H1 (cell line): ENCODE measurements around the gene CROCC2. TPM values are rescaled to one million over a fixed set of nuclear protein-coding genes. Genes with fewer than 3 reads are reported as not detected.

Source experiments
- CTCF ChIA-PET: fragments of 300-600 bp; sonication (Branson Sonifier 250); formaldehyde crosslinking; loops from one replicate; lab custom pipeline; 2021; ENCODE audit not compliant: partially characterized antibody; lab: Charles Lee
- POLR2A ChIA-PET: fragments of 300-600 bp; sonication (Branson Sonifier 250); formaldehyde crosslinking; loops from one replicate; lab custom pipeline; 2021; ENCODE audit warnings: inconsistent platforms; ENCODE audit not compliant: partially characterized antibody; lab: Charles Lee
- DNase-seq, 2 experiments: peaks; one replicate each; pipeline versions ENCODE4 v3.0.0 to v3.0.0-alpha.2; 2010 to 2022; ENCODE audit warnings: low spot score in 2 of 2, low read depth in 1 of 2, mixed read lengths in 1 of 2
- FAIRE-seq: peaks from 2 replicates; lab custom pipeline; 2011; peaks lifted over from hg19 to GRCh38; lab: Jason Lieb, UNC
- H2AFZ ChIP-seq: 2 replicates; pipeline ENCODE4 v1.8.1; 2012; ENCODE audit warnings: low read length, inconsistent platforms
- H2AK5ac ChIP-seq: 2 replicates; pipeline ENCODE4 v1.6.1; 2013; ENCODE audit warnings: low read depth, low read length
- H2BK120ac ChIP-seq: replicated peaks from 2 replicates; pipeline ENCODE3; 2013; ENCODE audit warnings: low read depth, low read length, inconsistent platforms
- H2BK12ac ChIP-seq: 2 replicates; pipeline ENCODE4 v1.6.1; 2013; ENCODE audit warnings: low read depth, low read length
- H2BK15ac ChIP-seq: 2 replicates; pipeline ENCODE4 v1.6.1; 2013; ENCODE audit warnings: low read length
- H2BK20ac ChIP-seq: 2 replicates; pipeline ENCODE4 v1.6.1; 2013; ENCODE audit warnings: low read length
- H2BK5ac ChIP-seq: 2 replicates; pipeline ENCODE4 v1.6.1; 2013; ENCODE audit warnings: low read depth, low read length
- H3K14ac ChIP-seq: 2 replicates; pipeline ENCODE4 v1.6.1; 2013; ENCODE audit warnings: inconsistent platforms; ENCODE audit not compliant: insufficient read length
- H3K18ac ChIP-seq: 2 replicates; pipeline ENCODE4 v1.6.1; 2013; ENCODE audit warnings: low read length; ENCODE audit errors: extremely low read depth
- H3K23ac ChIP-seq: 2 replicates; pipeline ENCODE4 v1.6.1; 2013; ENCODE audit warnings: inconsistent platforms; ENCODE audit not compliant: insufficient read length
- H3K23me2 ChIP-seq: 2 replicates; pipeline ENCODE4 v1.6.1; 2013; ENCODE audit warnings: low read depth, low read length
- H3K27ac ChIP-seq: 2 replicates; pipeline ENCODE4 v1.6.1; 2011; ENCODE audit warnings: low read depth, low read length, inconsistent platforms
- H3K27me3 ChIP-seq, 4 experiments: replicated peaks in 1 of 4; 1 replicate in 1 of 4; 2 replicates in 3 of 4; pipeline versions ENCODE4 v1.6.1 to v1.8.1; 2011 to 2013; ENCODE audit warnings: low read length in 3 of 4, mild to moderate bottlenecking in 3 of 4, inconsistent platforms in 2 of 4, mixed read lengths in 2 of 4, moderate library complexity in 1 of 4; ENCODE audit not compliant: control insufficient read depth in 3 of 4, insufficient read depth in 3 of 4; ENCODE audit errors: extremely low read depth in 1 of 4
- H3K36me3 ChIP-seq, 4 experiments: 2 replicates each; pipeline versions ENCODE4 v1.6.1 to v1.8.1; 2011 to 2013; ENCODE audit warnings: mild to moderate bottlenecking in 4 of 4, low read length in 3 of 4, moderate library complexity in 2 of 4, control low read depth in 1 of 4, inconsistent platforms in 1 of 4; ENCODE audit not compliant: insufficient read depth in 4 of 4, control insufficient read depth in 2 of 4
- H3K4ac ChIP-seq: replicated peaks from 2 replicates; pipeline ENCODE3; 2013; ENCODE audit warnings: low read length, low read depth, mixed read lengths, inconsistent platforms; ENCODE audit not compliant: insufficient read length
- H3K4me1 ChIP-seq, 4 experiments: replicated peaks in 1 of 4; 1 replicate in 1 of 4; 2 replicates in 3 of 4; pipeline versions ENCODE4 v1.6.1 to v1.8.1; 2011 to 2013; ENCODE audit warnings: low read length in 3 of 4, inconsistent platforms in 2 of 4, mixed read lengths in 1 of 4; ENCODE audit not compliant: insufficient read depth in 4 of 4, control insufficient read depth in 3 of 4
- H3K4me2 ChIP-seq, 2 experiments: 2 replicates each; pipeline versions ENCODE4 v1.6.1 to v1.8.1; 2011 to 2013; ENCODE audit warnings: low read depth in 2 of 2, low read length in 2 of 2, control low read depth in 1 of 2, inconsistent platforms in 1 of 2, mild to moderate bottlenecking in 1 of 2; ENCODE audit not compliant: insufficient read depth in 1 of 2
- H3K4me3 ChIP-seq, 4 experiments: fragments of 200-600, 300-600 bp in 1 of 4; sonication (generic), shearing (Covaris generic), sonication (Bioruptor Twin) in 1 of 4; 2 replicates each; pipeline versions ENCODE4 v1.5.1 to v1.8.1; 2011 to 2016; ENCODE audit warnings: low read length in 4 of 4, low read depth in 3 of 4, control low read depth in 2 of 4, inconsistent platforms in 2 of 4, mild to moderate bottlenecking in 2 of 4, mixed read lengths in 1 of 4, moderate library complexity in 1 of 4; ENCODE audit not compliant: insufficient read depth in 2 of 4; ENCODE audit errors: extremely low read depth in 1 of 4
- H3K56ac ChIP-seq: replicated peaks from 2 replicates; pipeline ENCODE3; 2013; ENCODE audit warnings: low read depth, mild to moderate bottlenecking, mixed read lengths, low read length, inconsistent platforms; ENCODE audit not compliant: insufficient read length
- H3K79me1 ChIP-seq: 2 replicates; pipeline ENCODE4 v1.6.1; 2013; ENCODE audit warnings: low read depth, low read length, control low read depth
- H3K79me2 ChIP-seq, 2 experiments: 2 replicates each; pipeline versions ENCODE4 v1.6.1 to v1.8.1; 2012 to 2013; ENCODE audit warnings: low read length in 2 of 2, mild to moderate bottlenecking in 2 of 2, inconsistent platforms in 1 of 2; ENCODE audit not compliant: insufficient read depth in 2 of 2, control insufficient read depth in 1 of 2
- H3K9ac ChIP-seq, 4 experiments: replicated peaks in 1 of 4; 1 replicate in 1 of 4; 2 replicates in 3 of 4; pipeline versions ENCODE4 v1.6.1 to v1.8.1; 2011 to 2013; ENCODE audit warnings: low read depth in 3 of 4, low read length in 3 of 4, control low read depth in 2 of 4, mild to moderate bottlenecking in 2 of 4, moderate library complexity in 2 of 4, inconsistent platforms in 1 of 4; ENCODE audit errors: extremely low read depth in 1 of 4
- H3K9me3 ChIP-seq, 2 experiments: 2 replicates each; pipeline versions ENCODE4 v1.6.1 to v1.8.1; 2012 to 2013; ENCODE audit warnings: mild to moderate bottlenecking in 2 of 2, moderate library complexity in 2 of 2, control low read depth in 1 of 2, inconsistent platforms in 1 of 2, low read depth in 1 of 2, low read length in 1 of 2, mixed read lengths in 1 of 2; ENCODE audit not compliant: insufficient read depth in 2 of 2
- H4K20me1 ChIP-seq, 2 experiments: replicated peaks in 1 of 2; 2 replicates each; pipeline versions ENCODE3 to v1.8.1; 2011 to 2013; ENCODE audit warnings: inconsistent platforms in 2 of 2, low read length in 2 of 2, mild to moderate bottlenecking in 1 of 2; ENCODE audit not compliant: insufficient read depth in 2 of 2, control insufficient read depth in 1 of 2
- H4K5ac ChIP-seq: 2 replicates; pipeline ENCODE4 v1.6.1; 2013; ENCODE audit warnings: low read length, low read depth, mixed read lengths, inconsistent platforms; ENCODE audit not compliant: insufficient read length
- H4K8ac ChIP-seq: 2 replicates; pipeline ENCODE4 v1.8.0; 2013; ENCODE audit warnings: mild to moderate bottlenecking, moderate library complexity, low read length, inconsistent platforms; ENCODE audit not compliant: insufficient read depth; ENCODE audit errors: extremely low read depth
- H4K91ac ChIP-seq: replicated peaks from 2 replicates; pipeline ENCODE3; 2013; ENCODE audit warnings: low read length, mixed read lengths, inconsistent platforms; ENCODE audit not compliant: insufficient read length
- CREB1 ChIP-seq: IDR thresholded peaks from 2 replicates; pipeline ENCODE4 v1.6.1; 2012; ENCODE audit warnings: inconsistent platforms
- CTCF ChIP-seq, 3 experiments: IDR thresholded peaks; 1 replicate in 2 of 3; 2 replicates in 1 of 3; pipeline versions ENCODE4 v1.5.1 to v1.6.1; 2011; ENCODE audit warnings: low read length in 3 of 3, mild to moderate bottlenecking in 3 of 3, inconsistent platforms in 2 of 3, low read depth in 1 of 3, moderate library complexity in 1 of 3; ENCODE audit not compliant: insufficient read depth in 1 of 3; ENCODE audit errors: control extremely low read depth in 1 of 3
- JUN ChIP-seq: IDR thresholded peaks from 2 replicates; pipeline ENCODE4 v1.6.1; 2011; ENCODE audit warnings: low read depth, mild to moderate bottlenecking, improper control_type of control experiment, low read length
- KDM1A ChIP-seq: fragments of 200-600, 300-600 bp; sonication (generic); IDR thresholded peaks from 2 replicates; pipeline ENCODE4 v1.7.1; 2016; ENCODE audit warnings: mild to moderate bottlenecking, low read length, borderline replicate concordance
- WGBS, 2 experiments: shearing (Covaris generic) in 1 of 2; methylation state at CpG; one replicate each; pipeline versions ENCODE4 v1.1.6 to v1.1.7; 2013 to 2015; ENCODE audit warnings: low lambda C conversion rate in 2 of 2, mixed read lengths in 2 of 2, inconsistent platforms in 1 of 2, low coverage in 1 of 2, missing lambda C conversion rate in 1 of 2; ENCODE audit not compliant: insufficient replicate concordance in 2 of 2, insufficient coverage in 1 of 2, insufficient read length in 1 of 2; ENCODE audit errors: extremely low coverage in 1 of 2, missing lambda C conversion rate in 1 of 2; 5-methylcytosine and 5-hydroxymethylcytosine counted together
- polyA plus RNA-seq, 7 experiments: library from polyadenylated mRNA; depleted of rRNA in 3 of 7; stranded (reverse) in 5 of 7; unstranded in 2 of 7; fragments of >200 nt in 5 of 7; fragments of 200-250 nt in 2 of 7; gene quantifications; 1 replicate in 5 of 7; 2 replicates in 1 of 7; 4 replicates in 1 of 7; pipeline versions ENCODE4 v1.2.1 to v1.2.3, GENCODE V29; 2011 to 2013; ENCODE audit warnings: missing spikeins in 2 of 7, mixed read lengths in 2 of 7
- total RNA-seq: library from RNA; stranded (reverse); fragmentation: NEBNext Ultra II Directional; extraction: Animal tissue kit (Norgen Biotek cat#: 25700); gene quantifications from 2 replicates; pipeline ENCODE4 v1.2.1, GENCODE V29; 2021

Gene CROCC2
- total and polyA plus RNA-seq, 2 of the 8 experiments (the other 6 are each of a cell fraction or from before 2014, with no cell fraction given), result not detected

GRCh38 chr2:240868286-240869108 lies 37.6 kb upstream of the CROCC2 start, which contains the start of gene AGXT:
AGXT (plus strand) TSS chr2:240868824; CDS start chr2:240868866, 42 bp downstream.
- Histone ChIP-seq H3K79me1 (no peaks in the 10 kb centered on the region), H3K9me3 (no peaks in the 10 kb centered on the region), H2BK20ac (no peak within 1 kb of the TSS), H3K27ac (no peak within 1 kb of the TSS), H3K36me3 (no peaks in the 10 kb centered on the region), H3K4ac (no peak within 1 kb of the TSS), H3K4me2 (no peak within 1 kb of the TSS), H4K5ac (no peak within 1 kb of the TSS), H3K14ac (no peak within 1 kb of the TSS), H2BK5ac (no peak within 1 kb of the TSS; the same call in 1 of the 2 replicates), H2BK15ac (no peak within 1 kb of the TSS), H4K91ac (no peak within 1 kb of the TSS), H2BK12ac (no peak within 1 kb of the TSS), H3K4me1 (no peaks in the 10 kb centered on the region), H3K18ac (no peak within 1 kb of the TSS), H3K79me2 (no peaks in the 10 kb centered on the region), H3K23me2 (no peaks in the 10 kb centered on the region), H3K56ac (no peak within 1 kb of the TSS), H4K20me1 (no peaks in the 10 kb centered on the region), H4K8ac (no peak within 1 kb of the TSS)
- POLR2A ChIA-PET, result no interaction called here
- 91% methylated on average over 16 of the region's 21 CpGs; no CpG with 5 or more reads in 1 of the 2 experiments for WGBS, 2 experiments
- DNase-seq, result no peak
- no peak for TF ChIP-seq KDM1A
- no peak for TF ChIP-seq JUN
- TF ChIP-seq CTCF (IDR thresholded peaks at IDR 0.05; ENCODE audit: control extremely low read depth in 1 of 3, insufficient read depth in 1 of 3, low read depth in 1 of 3, low read length in 3 of 3), result no peak
- no peak for TF ChIP-seq CREB1
- TF ChIP-seq, all 59 proteins: peak for 0
- H3K27me3 ChIP-seq, result no peaks in the 10 kb centered on the region
- H2BK120ac ChIP-seq, result no peak within 1 kb of the TSS
- FAIRE-seq, result no peak
- H2AFZ ChIP-seq, result no peak within 1 kb of the TSS
- CTCF ChIA-PET, result interaction anchor here (1.3 to 3.8 kb wide), 4 partner anchors 11 to 17 kb away, joined by 4 to 15 read pairs (median 8); no protein-coding TSS in a partner anchor
- no peak within 1 kb of the TSS for H3K9ac ChIP-seq
- H2AK5ac ChIP-seq, result no peak within 1 kb of the TSS
- no peak within 1 kb of the TSS for H3K23ac ChIP-seq
- no peak within 1 kb of the TSS for H3K4me3 ChIP-seq
